Muscle layer of duodenum (tissue), 2 donors: ENCODE results near the gene C13orf46.

Source experiments
- H3K27ac ChIP-seq: one replicate; pipeline ENCODE4 v1.7.0; 2013; ENCODE audit warnings: mild to moderate bottlenecking, low read length
- H3K27me3 ChIP-seq: one replicate; pipeline ENCODE4 v1.7.0; 2013; ENCODE audit warnings: low read depth, mild to moderate bottlenecking, control low read depth, low read length
- H3K36me3 ChIP-seq, 2 donors: one replicate each; pipeline ENCODE4 v1.7.0; 2013; ENCODE audit warnings: low read length in 2 of 2, control low read depth in 1 of 2, mild to moderate bottlenecking in 1 of 2; ENCODE audit not compliant: insufficient read depth in 2 of 2, control insufficient read depth in 1 of 2
- H3K4me1 ChIP-seq, 2 donors: one replicate each; pipeline ENCODE4 v1.7.0; 2013; ENCODE audit warnings: low read length in 2 of 2, mild to moderate bottlenecking in 2 of 2, control low read depth in 1 of 2, moderate library complexity in 1 of 2; ENCODE audit not compliant: insufficient read depth in 2 of 2, control insufficient read depth in 1 of 2
- H3K4me3 ChIP-seq, 2 donors: one replicate each; pipeline ENCODE4 v1.7.0; 2013; ENCODE audit warnings: low read length in 2 of 2, low read depth in 1 of 2, mild to moderate bottlenecking in 1 of 2
- H3K9me3 ChIP-seq, 2 donors: one replicate each; pipeline ENCODE4 v1.7.0; 2013; ENCODE audit warnings: low read length in 2 of 2, control low read depth in 1 of 2, mild to moderate bottlenecking in 1 of 2; ENCODE audit not compliant: control insufficient read depth in 1 of 2
- donor health status: healthy.

The C13orf46 gene

DNA sequence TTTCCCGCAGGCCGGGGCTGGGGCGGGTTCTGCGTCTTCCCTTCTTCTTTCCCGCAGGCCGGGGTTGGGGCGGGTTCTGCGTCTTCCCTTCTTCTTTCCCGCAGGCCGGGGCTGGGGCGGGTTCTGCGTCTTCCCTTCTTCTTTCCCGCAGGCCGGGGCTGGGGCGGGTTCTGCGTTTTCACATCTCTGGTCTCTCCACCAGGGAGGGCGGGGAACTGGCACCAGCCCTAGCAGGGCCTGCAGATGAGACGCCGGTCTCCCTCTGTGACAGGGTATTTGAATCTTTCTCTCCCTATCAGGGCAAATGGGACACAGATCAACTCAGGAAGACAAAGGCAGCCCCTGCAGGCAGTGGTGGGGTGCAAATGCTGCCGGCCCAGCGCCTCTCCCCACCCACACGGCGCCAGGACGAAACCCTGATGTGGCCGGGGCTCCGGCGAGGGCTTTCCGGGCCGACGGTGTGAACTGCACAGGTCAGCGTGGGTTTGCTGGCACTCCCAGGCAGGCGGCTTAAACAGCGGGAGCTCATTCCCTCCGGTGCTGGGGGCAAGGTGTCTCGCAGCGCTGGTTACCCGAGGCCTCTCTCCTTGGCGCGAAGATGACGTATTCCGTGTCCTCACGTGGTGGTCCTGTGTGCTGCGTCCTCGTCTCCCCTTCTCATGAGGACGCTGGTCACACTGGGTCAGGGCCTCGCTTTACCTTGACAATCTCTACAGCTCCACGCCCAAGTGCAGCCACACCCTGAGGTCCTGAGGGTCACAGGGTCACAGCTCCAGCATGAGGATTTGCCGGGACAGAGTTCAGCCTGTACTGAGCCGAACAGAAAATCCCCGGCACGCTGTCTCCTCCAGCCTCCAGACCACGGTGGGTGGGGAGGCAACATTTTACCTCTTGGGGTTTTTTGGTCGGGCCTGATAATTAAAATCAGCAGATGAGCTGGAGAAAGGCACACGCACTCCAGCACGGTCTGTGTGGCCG, 717 bp upstream of the C13orf46 start:
- peaks cover 20 to 36% of the 10 kb centered on the region in 2 donors for H3K36me3 ChIP-seq

DNA sequence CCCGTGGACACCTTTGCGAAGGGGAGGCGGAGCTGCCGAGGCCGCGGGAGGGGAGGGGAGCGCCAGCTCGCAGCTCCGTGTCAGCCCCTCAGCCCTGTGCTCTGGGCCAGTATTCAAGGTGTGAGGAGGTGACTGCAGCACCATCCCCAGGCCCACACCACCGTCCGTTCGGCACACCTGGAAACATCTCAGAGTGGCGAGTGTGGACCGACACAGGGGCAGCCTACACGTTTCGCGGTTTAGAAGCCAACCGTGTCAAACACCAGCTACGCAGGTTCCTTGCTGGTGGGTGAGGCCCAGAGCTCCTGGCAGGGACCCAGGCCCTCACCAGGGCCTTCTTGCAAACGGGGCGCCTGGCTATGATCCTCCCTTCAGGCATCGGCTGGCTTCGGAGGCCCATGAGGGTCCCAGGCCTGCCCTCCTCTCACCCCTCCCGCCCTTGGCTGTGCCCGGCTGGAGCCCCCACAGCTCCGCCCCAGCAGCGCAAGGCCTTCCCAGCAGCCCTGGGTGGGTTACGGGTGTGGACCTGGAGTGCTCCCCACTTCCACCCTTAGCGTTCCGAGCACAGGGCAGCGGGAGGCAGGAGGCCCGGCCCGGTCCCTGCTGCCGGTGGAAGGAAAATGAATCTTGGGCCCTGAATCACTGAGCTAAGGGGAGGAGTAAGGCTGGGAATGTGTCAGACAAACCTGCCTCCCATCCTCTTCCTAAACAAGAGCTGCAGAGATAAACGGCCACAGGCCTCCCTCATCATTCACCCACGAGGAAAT, 1.2 kb downstream of the C13orf46 start:
- no peaks in the 10 kb centered on the region for H3K9me3 ChIP-seq
- H3K36me3 ChIP-seq, result peaks cover 6 to 19% of the 10 kb centered on the region in 2 donors
- no peak overlapping the region for H3K27ac ChIP-seq
- H3K4me1 ChIP-seq, result no peaks in the 10 kb centered on the region
- no peak overlapping the region for H3K4me3 ChIP-seq
- H3K27me3 ChIP-seq, result no peaks in the 10 kb centered on the region

More for the DNA sequence above, 717 bp upstream of the C13orf46 start:
- Histone ChIP-seq H3K27ac (no peak overlapping the region), H3K4me1 (no peaks in the 10 kb centered on the region), H3K4me3 (no peak overlapping the region), H3K9me3 (no peaks in the 10 kb centered on the region), H3K27me3 (no peaks in the 10 kb centered on the region)

DNA sequence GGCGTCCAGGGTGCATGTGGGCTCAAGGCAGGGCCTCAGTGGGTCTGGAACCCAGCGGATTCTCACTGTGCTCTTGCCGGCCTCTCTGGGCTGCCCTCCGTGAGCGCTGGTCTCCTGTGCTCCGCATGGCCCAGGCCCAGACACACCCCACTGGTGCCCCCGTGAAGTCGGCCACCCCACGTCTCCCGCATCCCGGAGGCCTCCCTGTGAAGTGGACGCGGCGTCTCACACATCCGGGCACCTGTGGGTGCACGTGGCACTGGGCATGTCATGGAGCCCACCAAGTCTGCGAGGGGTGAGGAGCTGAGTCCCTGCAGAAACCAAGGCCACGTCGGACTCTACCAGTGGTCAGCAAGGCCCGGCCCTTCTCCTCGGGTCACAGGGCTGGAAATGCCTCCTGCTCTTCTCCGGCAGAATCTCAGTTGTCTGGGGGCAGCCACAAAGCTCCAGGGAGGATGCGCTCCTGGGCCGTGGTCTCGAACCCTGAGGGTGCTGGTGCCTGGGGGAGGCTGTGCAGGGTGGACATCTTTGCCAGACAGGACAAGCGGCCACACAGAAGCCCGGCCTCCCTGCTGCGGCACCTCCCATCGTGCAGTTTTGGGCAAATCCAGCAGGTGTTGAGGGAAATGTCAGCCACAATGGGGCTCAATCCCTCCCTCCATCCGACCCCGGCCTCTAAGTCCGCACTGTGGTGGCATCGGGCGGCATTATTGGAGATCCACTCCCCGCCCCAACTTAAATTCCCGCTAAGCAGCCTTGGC, 2.2 kb downstream of the C13orf46 start:
- H3K27me3 ChIP-seq, result no peaks in the 10 kb centered on the region
- H3K9me3 ChIP-seq, result no peaks in the 10 kb centered on the region
- H3K4me3 ChIP-seq, result no peak overlapping the region
- H3K4me1 ChIP-seq, result no peaks in the 10 kb centered on the region
- peaks cover 0 to 16% of the 10 kb centered on the region in 2 donors for H3K36me3 ChIP-seq
- no peak overlapping the region for H3K27ac ChIP-seq

DNA sequence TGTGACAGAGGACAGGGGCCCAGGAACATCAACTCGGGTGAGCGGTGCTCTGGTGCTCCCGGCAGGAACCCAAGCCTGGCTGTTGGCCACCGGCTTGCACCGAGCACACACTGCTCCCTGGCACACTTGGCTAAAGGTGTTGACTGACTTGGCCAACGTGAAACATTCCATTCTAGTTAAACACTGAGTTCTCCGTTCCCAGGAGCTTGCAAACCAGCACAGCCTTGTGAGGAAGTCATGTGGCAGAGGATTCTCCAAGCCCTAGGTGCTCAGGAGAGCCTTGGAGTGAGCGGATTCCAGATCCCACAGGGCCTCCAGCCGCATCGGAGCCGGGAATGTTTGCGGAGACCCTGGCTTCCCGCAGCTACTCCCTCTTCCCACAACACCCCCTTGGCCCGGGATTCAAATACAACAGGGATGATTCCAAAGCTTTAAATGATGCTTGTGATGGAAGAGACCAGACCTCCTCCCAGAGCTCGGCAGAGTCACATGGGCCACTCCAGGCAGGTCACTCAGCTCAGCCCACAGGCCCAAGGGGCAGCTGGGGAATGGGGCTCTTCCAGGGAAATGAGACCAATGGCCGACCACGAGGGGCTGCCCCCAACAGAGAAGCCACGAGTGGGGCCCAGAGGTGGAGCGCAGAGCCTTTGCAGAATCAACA, 2.9 kb downstream of the C13orf46 start:
- Histone ChIP-seq H3K27ac (peak overlapping the region; percentile 56), H3K4me1 (no peaks in the 10 kb centered on the region), H3K36me3 (peaks cover 0 to 15% of the 10 kb centered on the region in 2 donors), H3K27me3 (no peaks in the 10 kb centered on the region), H3K4me3 (no peak overlapping the region), H3K9me3 (no peaks in the 10 kb centered on the region)

DNA sequence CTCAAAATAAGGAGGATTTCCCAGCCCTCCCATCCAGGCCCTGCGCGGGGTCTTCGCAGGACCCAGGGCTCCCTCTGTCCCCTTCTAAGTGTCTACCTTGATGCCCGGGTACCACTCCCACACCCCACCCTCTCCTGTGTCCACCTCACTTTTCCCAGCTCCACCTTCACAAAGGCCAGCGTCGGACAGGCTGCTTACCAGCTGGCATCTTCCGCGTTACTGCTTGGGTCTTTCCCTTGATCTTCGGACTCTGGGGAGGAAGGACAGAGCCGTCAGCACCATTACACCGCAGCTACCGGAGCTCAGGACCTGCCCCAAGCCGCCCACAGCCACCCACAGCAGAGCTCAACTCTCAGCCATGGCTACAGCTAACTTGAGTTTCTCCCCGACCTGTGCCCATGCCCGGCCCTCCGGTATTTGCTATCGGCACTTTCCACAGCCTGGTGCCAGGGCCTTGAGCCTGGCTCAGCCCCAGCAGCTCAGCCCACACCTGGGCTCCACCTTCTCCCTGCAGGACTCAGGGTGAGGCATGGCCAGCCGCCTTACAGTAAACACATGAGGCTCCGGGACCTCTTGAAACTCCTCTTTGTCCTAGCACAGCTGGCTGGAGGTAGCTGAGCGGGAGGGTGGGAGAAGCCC, 3.8 kb downstream of the C13orf46 start:
- peak overlapping the region; percentile 56 for H3K27ac ChIP-seq
- H3K4me1 ChIP-seq, result no peaks in the 10 kb centered on the region
- H3K4me3 ChIP-seq, result no peak overlapping the region
- no peaks in the 10 kb centered on the region for H3K27me3 ChIP-seq
- H3K9me3 ChIP-seq, result no peaks in the 10 kb centered on the region
- peaks cover 0 to 7% of the 10 kb centered on the region in 2 donors for H3K36me3 ChIP-seq

DNA sequence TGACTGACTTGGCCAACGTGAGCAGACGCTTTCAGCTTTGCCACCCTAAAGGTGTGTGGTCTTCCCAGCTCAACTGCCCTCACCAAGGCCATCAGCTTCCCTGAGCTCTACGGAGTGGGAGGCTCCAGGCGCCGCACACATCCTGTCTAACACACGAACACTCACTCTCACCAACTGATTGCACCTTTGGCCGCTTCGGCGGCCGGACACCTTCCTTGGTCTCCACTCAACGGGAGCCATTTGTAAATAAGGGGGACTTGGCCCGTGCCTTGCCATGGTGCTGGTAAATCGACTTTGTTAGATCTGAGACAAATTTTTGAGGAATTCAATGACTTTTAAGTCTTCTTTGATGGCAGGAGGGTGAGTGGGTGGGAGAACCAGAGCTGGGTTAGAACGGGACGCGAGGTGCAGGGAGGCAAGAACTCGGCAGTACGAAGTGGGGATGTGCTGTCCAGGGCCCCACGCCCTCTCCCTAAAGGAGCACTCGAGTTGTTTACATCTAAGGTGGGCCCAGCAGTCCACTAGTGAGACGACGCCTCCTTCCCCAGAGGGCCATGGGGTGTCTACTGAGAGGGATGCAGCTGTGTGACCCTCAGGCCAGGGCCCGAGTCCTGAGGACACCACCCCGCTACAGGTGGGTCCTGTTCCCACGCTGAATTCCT, 4.4 kb downstream of the C13orf46 start:
- no peaks in the 10 kb centered on the region for H3K9me3 ChIP-seq
- H3K27me3 ChIP-seq, result no peaks in the 10 kb centered on the region
- H3K4me3 ChIP-seq, result no peak overlapping the region
- no peaks in the 10 kb centered on the region for H3K4me1 ChIP-seq
- H3K36me3 ChIP-seq, result peaks cover 0 to under 1% of the 10 kb centered on the region in 2 donors
- H3K27ac ChIP-seq, result no peak overlapping the region

DNA sequence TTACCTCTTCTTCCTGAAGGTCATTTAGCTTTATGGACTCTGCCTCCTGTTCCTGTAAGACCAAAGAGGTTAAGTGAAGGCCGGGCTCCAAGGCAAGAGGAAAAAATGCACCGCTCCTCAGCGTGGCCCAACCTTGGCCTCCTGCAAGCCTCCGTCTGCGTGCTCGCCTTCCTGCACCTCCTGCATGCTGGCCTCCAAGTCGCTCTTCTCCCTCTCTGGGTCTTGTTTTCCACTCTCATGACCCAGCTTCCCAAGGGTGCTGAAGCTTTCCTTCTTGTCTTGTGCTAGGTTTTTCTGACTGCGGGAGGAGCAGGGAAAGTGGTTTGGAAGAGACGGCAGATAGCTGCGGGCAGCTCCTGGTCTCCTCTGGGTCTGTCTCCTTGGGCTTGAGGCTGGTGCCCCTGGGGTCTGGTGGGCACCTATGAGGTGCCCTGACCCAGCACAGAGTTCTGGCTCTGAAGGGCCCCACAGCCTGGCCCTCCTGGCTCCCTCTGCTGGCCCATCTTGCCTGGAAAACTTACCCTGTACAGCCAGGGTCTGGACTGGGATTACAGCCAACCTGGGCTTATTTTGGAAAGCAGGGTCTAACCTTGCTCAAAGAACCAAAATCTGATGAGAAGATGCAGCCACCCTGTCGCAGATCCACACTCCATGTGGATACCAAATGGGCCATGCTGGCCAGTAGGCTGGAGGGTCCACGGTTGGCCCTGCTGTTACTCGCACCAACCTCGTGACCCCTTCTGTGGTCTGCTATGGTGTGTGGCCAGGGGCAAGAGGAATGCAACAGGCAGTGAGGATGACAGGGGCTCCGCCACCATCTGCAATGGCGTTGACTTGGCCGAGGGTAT, 5.2 kb downstream of the C13orf46 start:
- no peaks in the 10 kb centered on the region for H3K27me3 ChIP-seq
- H3K4me1 ChIP-seq, result no peaks in the 10 kb centered on the region
- no peak overlapping the region for H3K4me3 ChIP-seq

DNA sequence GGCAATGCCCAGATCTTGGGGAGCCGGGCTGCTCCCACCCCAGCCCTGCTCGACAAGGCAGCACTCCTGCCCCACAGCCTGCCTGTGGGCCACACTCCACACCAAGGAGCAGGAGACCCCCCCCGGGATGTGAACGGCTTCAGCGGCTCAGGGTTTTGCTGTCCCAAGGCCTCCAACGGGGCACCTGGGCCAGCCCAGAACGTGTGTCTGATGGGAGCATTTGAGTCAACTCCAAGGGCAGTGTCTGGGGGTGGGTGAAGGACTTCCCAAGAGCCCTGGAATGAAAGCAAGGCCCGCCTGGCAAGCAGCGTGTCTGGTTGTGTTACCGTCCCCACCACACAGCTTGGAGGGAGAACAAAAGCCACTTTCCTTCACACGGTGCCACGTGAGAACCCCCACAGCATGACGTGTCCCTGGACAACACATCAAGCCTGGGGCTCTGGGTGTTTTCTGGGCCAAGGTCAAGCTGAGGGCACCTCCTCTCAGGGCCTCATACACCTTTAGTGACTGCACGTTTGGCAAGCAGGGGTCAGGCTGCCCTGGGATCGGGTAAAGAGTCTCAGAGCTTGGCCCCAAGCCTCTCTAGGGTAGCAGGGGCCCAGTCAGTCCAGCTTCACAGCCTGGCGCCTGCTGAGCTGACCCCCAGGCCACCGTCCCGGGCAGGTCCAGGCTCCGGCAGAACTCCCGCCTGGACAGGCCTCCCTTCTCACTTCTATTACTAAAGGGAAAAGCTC, 6.0 kb downstream of the C13orf46 start:
- Histone ChIP-seq H3K27ac (no peak overlapping the region), H3K36me3 (no peaks in the 10 kb centered on the region), H3K27me3 (no peaks in the 10 kb centered on the region), H3K4me1 (no peaks in the 10 kb centered on the region), H3K4me3 (no peak overlapping the region), H3K9me3 (no peaks in the 10 kb centered on the region)

More for the DNA sequence above, 5.2 kb downstream of the C13orf46 start:
- H3K36me3 ChIP-seq, result no peaks in the 10 kb centered on the region
- no peaks in the 10 kb centered on the region for H3K9me3 ChIP-seq
- H3K27ac ChIP-seq, result no peak overlapping the region

DNA sequence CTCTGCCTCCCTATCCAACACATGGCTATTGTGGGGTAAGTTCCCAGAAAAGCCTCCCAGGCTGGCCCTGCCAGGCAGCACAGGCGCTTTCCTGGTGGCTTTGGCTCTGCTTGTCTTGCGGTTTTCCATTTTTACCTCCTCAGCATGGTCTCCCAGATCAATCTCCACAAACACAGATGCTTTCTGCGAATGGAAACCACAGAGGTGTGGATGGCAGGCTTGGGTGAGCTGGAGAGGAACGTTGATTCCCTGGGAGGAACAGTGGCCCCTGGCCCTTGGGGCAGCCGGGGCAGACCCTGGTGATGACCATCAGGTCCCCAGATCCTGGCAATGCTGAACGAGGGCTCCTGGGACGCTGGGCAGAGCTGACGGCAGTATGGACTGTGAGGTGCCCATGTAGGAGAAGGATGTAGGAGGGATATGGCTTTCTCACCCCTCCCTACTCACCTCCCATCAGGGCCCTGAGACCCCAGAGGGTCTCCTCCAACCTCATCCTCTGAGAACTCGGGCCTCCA, 6.6 kb downstream of the C13orf46 start:
- Histone ChIP-seq H3K4me3 (no peak overlapping the region), H3K27ac (no peak overlapping the region), H3K27me3 (no peaks in the 10 kb centered on the region), H3K4me1 (no peaks in the 10 kb centered on the region), H3K9me3 (no peaks in the 10 kb centered on the region), H3K36me3 (no peaks in the 10 kb centered on the region)
